OCI-LY7 (cell line): ENCODE data around the gene GTF2I. TPM values are rescaled to one million over a fixed set of nuclear protein-coding genes. Genes with fewer than 3 reads are reported as not detected.

Experiments
- BruUV-seq: library from RNA; stranded (reverse); fragments of 400-500 nt; replicated peaks from 2 replicates; lab custom pipeline; 2021; lab: Mats Ljungman, UMichigan
- CTCF ChIA-PET: fragments of 300-600 bp; sonication (Branson Sonifier 250); formaldehyde crosslinking; loops from one replicate; lab custom pipeline; 2022; ENCODE audit warnings: antibody characterized with exemption; ENCODE audit not compliant: unreplicated experiment; lab: Charles Lee
- POLR2A ChIA-PET: fragments of 300-600 bp; sonication (Branson Sonifier 250); formaldehyde crosslinking; loops from one replicate; lab custom pipeline; 2022; ENCODE audit warnings: antibody characterized with exemption; lab: Charles Lee
- DNase-seq: peaks from one replicate; pipeline ENCODE4 v3.0.0-alpha.2; 2015; ENCODE audit warnings: low spot score
- H2AFZ ChIP-seq: fragments of 200-600 bp; sonication (generic), shearing (Covaris generic); 2 replicates; pipeline ENCODE4 v1.6.1; 2014; ENCODE audit warnings: mild to moderate bottlenecking, antibody characterized with exemption, low read length, moderate library complexity
- H3K27ac ChIP-seq: fragments of 200-600 bp; sonication (generic); 2 replicates; pipeline ENCODE4 v1.5.1; 2014; ENCODE audit warnings: mixed run types, low read depth, mild to moderate bottlenecking, moderate library complexity, low read length, inconsistent platforms; ENCODE audit not compliant: poor library complexity, severe bottlenecking
- H3K36me3 ChIP-seq: fragments of 200-600 bp; sonication (generic); 2 replicates; pipeline ENCODE4 v1.6.1; 2014; ENCODE audit warnings: mild to moderate bottlenecking, antibody characterized with exemption, low read length, moderate library complexity, mixed read lengths; ENCODE audit not compliant: insufficient read depth
- H3K4me1 ChIP-seq: fragments of 200-600 bp; sonication (generic); 2 replicates; pipeline ENCODE4 v1.5.1; 2014; ENCODE audit warnings: mild to moderate bottlenecking, low read length; ENCODE audit not compliant: insufficient read depth, poor library complexity, severe bottlenecking
- H3K4me2 ChIP-seq: fragments of 200-600 bp; sonication (generic); 2 replicates; pipeline ENCODE4 v1.6.1; 2014; ENCODE audit warnings: mild to moderate bottlenecking, low read length
- H3K4me3 ChIP-seq: fragments of 200-600 bp; sonication (generic); 2 replicates; pipeline ENCODE4 v1.5.1; 2014; ENCODE audit warnings: mild to moderate bottlenecking, low read depth, low read length; ENCODE audit not compliant: poor library complexity, severe bottlenecking
- H3K79me2 ChIP-seq: fragments of 200-600 bp; sonication (generic); 2 replicates; pipeline ENCODE4 v1.6.1; 2016; ENCODE audit warnings: low read depth, mild to moderate bottlenecking, low read length, moderate library complexity, mixed read lengths; ENCODE audit not compliant: insufficient read depth
- H3K9me2 ChIP-seq: fragments of 200-600 bp; sonication (generic); 2 replicates; pipeline ENCODE4 v1.6.1; 2016; ENCODE audit warnings: mild to moderate bottlenecking, low read length, mixed read lengths; ENCODE audit not compliant: insufficient read depth
- H3K9me3 ChIP-seq: fragments of 200-600 bp; sonication (generic); 2 replicates; pipeline ENCODE4 v1.6.1; 2014; ENCODE audit warnings: mild to moderate bottlenecking, mixed run types, low read length, mixed read lengths
- H4K20me1 ChIP-seq: fragments of 200-600 bp; sonication (generic); 2 replicates; pipeline ENCODE4 v1.6.1; 2014; ENCODE audit warnings: mild to moderate bottlenecking, antibody characterized with exemption, low read length, moderate library complexity, mixed read lengths; ENCODE audit not compliant: insufficient read depth
- EZH2phosphoT487 ChIP-seq: fragments of 200-600 bp; sonication (generic); IDR thresholded peaks from 2 replicates; pipeline ENCODE4 v1.6.1; 2018; ENCODE audit warnings: low read depth, borderline replicate concordance, mild to moderate bottlenecking, mixed run types, antibody characterized with exemption, low read length, moderate library complexity, mixed read lengths
- intact Hi-C: fragments of 100-400 bp; cut with micrococcal nuclease; formaldehyde crosslinking; loops from one replicate; pipeline ENCODE4 v1.10.0; 2022; ENCODE audit not compliant: unreplicated experiment
- total RNA-seq, 2 experiments: library from RNA; depleted of rRNA in 1 of 2; stranded (reverse); fragments of >200 nt in 1 of 2; shearing (Covaris generic) in 1 of 2; gene quantifications; 2 replicates each; pipeline ENCODE4 v1.2.3, GENCODE V29; 2014 to 2022
- TF ChIP-seq, protein P1 (sequence below): fragments of 200-600 bp; sonication (generic); conservative IDR thresholded peaks from 2 replicates; pipeline ENCODE4 v1.5.1; 2014; ENCODE audit warnings: mild to moderate bottlenecking, antibody characterized with exemption, low read length, moderate library complexity, mixed read lengths

GTF2I gene
- total RNA-seq, 2 experiments from 2014 or later, result 188 to 269 TPM

- H3K4me1 ChIP-seq, result no peaks in the 10 kb centered on the region
- H3K4me3 ChIP-seq, result no peak overlapping the region
- H3K9me2 ChIP-seq, result no peaks in the 10 kb centered on the region
- intact Hi-C loops, result no loop called here
- POLR2A ChIA-PET, result no interaction called here
- H3K27ac ChIP-seq, result no peak overlapping the region
- BruUV-seq, result no TSS peak
- TF ChIP-seq EZH2phosphoT487, result no peak
- TF ChIP-seq, protein P1, sequence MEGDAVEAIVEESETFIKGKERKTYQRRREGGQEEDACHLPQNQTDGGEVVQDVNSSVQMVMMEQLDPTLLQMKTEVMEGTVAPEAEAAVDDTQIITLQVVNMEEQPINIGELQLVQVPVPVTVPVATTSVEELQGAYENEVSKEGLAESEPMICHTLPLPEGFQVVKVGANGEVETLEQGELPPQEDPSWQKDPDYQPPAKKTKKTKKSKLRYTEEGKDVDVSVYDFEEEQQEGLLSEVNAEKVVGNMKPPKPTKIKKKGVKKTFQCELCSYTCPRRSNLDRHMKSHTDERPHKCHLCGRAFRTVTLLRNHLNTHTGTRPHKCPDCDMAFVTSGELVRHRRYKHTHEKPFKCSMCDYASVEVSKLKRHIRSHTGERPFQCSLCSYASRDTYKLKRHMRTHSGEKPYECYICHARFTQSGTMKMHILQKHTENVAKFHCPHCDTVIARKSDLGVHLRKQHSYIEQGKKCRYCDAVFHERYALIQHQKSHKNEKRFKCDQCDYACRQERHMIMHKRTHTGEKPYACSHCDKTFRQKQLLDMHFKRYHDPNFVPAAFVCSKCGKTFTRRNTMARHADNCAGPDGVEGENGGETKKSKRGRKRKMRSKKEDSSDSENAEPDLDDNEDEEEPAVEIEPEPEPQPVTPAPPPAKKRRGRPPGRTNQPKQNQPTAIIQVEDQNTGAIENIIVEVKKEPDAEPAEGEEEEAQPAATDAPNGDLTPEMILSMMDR, result no peak
- no peaks in the 10 kb centered on the region for H4K20me1 ChIP-seq
- CTCF ChIA-PET, result no interaction called here
- DNase-seq, result no peak
- H3K9me3 ChIP-seq, result no peaks in the 10 kb centered on the region
- no peak overlapping the region for H2AFZ ChIP-seq
- H3K4me2 ChIP-seq, result no peak overlapping the region
- peaks cover 100% of the 10 kb centered on the region for H3K79me2 ChIP-seq
- H3K36me3 ChIP-seq, result peaks cover 86% of the 10 kb centered on the region
Observed at GRCh38 chr7:74671602-74672001, 14.1 kb downstream of the GTF2I start.

DNA sequence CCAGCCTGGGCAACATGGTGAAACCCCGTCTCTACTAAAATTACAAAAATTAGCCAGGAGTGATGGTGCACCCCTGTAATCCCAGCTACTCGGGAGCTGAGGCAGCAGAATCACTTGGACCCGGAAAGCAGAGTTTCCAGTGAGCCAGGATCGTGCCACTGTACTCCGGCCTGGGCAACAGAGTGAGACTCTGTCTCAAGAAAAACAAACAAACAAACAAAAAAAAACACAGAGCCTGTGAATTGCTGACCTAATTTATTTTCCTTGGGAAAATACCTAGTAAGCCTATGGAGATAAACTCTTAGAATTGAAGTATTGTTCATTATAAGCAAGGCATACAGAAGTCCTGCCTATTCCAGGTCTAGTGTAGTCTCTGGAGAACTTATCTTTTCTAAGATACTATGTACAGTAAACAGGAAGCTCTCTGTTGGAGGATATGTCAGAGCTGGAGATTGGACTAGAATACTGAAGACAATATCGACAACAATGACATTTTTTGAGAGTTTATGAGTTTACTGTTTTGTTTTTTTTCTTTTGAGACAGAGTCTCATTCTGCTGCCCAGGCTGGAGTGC, 14.9 kb downstream of the GTF2I start:
- no peaks in the 10 kb centered on the region for H3K9me3 ChIP-seq
- POLR2A ChIA-PET, result interaction anchor here (0.6 to 1.0 kb wide), 2 partner anchors 95 to 973 kb away, joined by 3 to 5 read pairs; no protein-coding TSS in a partner anchor
- H3K9me2 ChIP-seq, result no peaks in the 10 kb centered on the region
- TF ChIP-seq EZH2phosphoT487, result no peak
- TF ChIP-seq, protein P1, result no peak
- CTCF ChIA-PET, result no interaction called here
- H3K27ac ChIP-seq, result no peak overlapping the region
- H3K4me3 ChIP-seq, result no peak overlapping the region
- H3K79me2 ChIP-seq, result peaks cover 100% of the 10 kb centered on the region
- H3K4me2 ChIP-seq, result no peak overlapping the region
- no peak overlapping the region for H2AFZ ChIP-seq
- intact Hi-C loops, result no loop called here
- no peak for DNase-seq
- no TSS peak for BruUV-seq
- H3K4me1 ChIP-seq, result no peaks in the 10 kb centered on the region
- no peaks in the 10 kb centered on the region; the same call in 1 of the 2 replicates for H4K20me1 ChIP-seq
- H3K36me3 ChIP-seq, result peaks cover 87% of the 10 kb centered on the region

- Histone ChIP-seq H3K9me3 (no peaks in the 10 kb centered on the region), H3K27ac (no peak overlapping the region), H4K20me1 (no peaks in the 10 kb centered on the region; the same call in 1 of the 2 replicates), H3K4me3 (no peak overlapping the region), H3K4me2 (no peak overlapping the region), H3K36me3 (peaks cover 86% of the 10 kb centered on the region), H3K79me2 (peaks cover 100% of the 10 kb centered on the region), H2AFZ (no peak overlapping the region), H3K4me1 (no peaks in the 10 kb centered on the region), H3K9me2 (no peaks in the 10 kb centered on the region)
- TF ChIP-seq, protein P1, result no peak
- no peak for TF ChIP-seq EZH2phosphoT487
- POLR2A ChIA-PET, result interaction anchor here (0.7 kb wide), 1 partner anchor 1110 kb away, joined by 4 read pairs; no protein-coding TSS in a partner anchor
- no TSS peak for BruUV-seq
- intact Hi-C loops, result no loop called here
- no peak for DNase-seq
- CTCF ChIA-PET, result no interaction called here
Observed at GRCh38 chr7:74674166-74674565, 16.6 kb downstream of the GTF2I start.
